ENCODE measurements around the gene TMCC1.
"Not testable (repeated sequence)": the region's sequence is repeated elsewhere in the genome, so short reads cannot be mapped to it uniquely, and the experiment has no call there.

Gene TMCC1

DNA sequence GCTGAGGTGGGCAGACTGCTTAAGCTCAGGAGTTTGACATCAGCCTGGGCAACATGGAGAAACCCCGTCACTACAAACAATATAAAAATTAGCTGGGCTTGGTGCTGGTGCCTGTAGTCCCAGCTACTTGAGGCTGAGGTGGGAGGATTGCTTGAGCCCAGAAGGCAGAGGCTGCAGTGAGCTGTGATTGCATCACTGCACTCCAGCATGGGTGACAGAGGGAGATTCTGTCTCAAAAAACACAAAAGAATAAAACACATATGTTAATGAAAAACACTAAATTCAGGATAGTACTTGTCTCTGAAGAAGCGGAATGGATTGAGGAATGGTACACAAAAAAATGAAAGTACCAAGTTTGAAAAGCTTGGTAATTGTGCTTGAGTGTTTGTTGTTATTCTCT, 159.1 kb downstream of the TMCC1 start:
- no peak for DNase-seq (ENCODE audit: low read depth in 3 of 3, low spot score in 1 of 3)

DNA sequence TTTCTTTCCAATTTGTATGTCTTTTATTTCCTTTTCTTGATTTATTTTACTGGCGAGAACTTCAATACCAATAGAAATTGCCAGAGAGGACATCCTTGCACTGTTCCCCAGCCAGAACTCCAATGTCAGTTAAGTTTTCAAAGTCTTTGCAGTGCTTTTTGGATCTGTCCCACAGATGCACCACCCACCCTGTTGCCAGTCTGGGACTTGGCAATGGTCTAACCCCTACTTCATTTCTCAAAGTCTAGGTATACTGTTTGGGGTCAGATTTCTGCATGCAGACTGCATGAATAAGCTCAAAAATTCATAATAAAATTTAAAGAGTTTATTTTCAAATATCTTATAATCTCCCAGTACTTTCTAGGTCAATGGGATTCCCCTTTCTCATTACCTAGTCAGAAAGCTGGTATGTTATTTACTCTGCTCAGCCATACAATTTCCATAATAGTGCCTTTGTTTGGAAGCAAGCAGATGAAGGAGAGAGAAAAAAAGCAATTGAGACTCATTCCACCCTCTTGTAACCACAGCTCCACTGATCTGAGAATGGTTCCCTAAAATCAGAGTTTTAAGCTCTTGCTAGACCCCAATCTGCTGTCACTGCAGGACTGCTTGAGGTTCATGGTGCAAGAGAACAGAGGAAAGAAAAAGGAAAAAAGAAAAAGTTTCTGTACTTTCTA, 161.2 kb downstream of the TMCC1 start:
- no peak for DNase-seq (ENCODE audit: low read depth in 3 of 3, low spot score in 1 of 3)

DNA sequence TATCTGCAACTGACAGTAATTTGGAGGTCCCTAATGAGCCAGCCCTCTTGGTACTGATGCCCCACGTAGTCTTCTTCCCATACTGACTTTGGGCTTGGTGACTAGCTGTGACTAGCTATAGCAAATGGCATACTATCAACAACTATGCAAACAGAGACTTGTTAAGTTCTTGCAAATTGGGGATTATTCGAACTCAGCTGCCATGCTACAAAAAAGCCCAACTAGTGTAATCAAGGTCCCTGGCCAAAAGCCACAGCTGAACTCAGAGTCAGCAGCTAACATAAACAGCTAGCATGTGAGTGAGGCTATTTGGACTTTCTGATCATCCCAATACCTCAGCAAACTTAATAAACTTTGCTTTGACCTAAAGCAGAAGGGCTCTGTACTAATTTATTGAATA, 165.8 kb downstream of the TMCC1 start:
- DNase-seq (ENCODE audit: low read depth in 3 of 3, low spot score in 1 of 3): no peak

DNA sequence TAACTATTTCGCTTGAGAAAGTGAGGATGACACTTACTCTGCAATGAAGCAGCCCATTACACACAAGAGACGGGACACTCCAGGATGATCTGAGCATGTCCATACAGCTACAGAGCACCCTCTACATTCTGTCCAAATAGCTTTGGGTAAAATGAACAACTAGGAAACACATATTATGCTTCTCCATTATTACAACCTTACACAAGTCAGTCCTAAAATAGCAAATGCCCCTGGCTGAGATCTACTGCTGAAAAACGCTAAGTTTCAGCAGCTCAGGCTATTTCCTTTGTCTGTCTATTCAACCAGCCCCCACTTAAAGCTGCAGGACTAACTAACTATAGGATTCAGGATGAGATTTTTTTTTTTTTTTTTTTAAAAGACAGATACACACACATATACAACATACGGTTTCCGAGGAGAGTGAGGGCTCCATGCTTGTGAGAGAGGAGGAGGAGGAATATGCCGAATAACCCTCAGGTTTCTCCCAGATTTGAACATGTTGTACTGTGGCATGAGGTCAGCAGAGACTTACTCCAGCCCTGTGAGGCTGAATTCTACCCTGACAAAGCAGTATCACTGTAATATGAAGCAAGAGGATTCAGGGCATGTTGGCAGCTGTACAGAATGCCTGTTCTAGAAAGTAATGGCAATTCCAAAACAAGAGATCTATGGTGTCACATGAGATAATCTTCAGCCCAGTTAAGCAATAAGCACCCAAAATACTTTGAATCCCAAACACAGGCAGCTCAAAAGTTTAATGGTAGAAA, 169.8 kb downstream of the TMCC1 start:
- no peak for DNase-seq (ENCODE audit: low read depth in 3 of 3, low spot score in 1 of 3)

DNA sequence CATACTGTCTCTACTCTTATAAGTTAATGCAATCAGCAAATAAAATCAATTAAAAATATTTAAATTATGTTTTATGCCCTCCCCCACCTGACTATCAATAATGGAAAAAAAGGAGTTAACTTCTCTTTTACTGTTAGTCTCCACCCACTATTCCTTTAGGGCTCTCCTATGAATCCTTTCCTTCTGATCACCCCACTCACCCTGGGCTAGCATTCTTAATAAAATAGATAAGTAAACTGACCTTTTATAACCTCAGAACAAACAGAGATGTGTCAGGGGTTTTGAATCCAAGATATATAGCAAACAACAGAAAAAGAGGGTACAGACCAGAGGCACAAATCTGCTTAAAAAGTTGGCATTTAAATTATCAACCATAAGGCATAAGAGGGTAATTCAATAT, 171.0 kb downstream of the TMCC1 start:
- no peak for DNase-seq (ENCODE audit: low read depth in 3 of 3, low spot score in 1 of 3)

DNA sequence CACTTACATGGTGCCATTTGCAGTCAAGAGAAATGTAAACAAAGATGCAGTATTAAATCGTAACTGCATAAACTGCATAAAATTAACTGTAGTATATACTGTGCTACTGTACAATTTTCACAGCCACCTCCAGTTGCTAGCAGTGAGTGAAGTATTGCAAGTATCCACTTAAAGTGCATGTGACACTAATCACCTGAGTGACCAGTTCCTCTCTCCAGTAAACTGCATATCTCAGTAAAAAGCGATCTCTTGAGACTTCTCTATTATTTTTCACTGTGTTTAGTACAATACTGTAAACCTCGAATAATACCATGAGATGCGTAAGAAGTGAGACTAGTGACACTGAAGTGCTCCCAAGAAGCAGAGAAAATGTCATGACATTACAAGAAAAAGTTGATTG, 175.3 kb downstream of the TMCC1 start:
- no peak for DNase-seq (ENCODE audit: low read depth in 3 of 3, low spot score in 1 of 3)

DNA sequence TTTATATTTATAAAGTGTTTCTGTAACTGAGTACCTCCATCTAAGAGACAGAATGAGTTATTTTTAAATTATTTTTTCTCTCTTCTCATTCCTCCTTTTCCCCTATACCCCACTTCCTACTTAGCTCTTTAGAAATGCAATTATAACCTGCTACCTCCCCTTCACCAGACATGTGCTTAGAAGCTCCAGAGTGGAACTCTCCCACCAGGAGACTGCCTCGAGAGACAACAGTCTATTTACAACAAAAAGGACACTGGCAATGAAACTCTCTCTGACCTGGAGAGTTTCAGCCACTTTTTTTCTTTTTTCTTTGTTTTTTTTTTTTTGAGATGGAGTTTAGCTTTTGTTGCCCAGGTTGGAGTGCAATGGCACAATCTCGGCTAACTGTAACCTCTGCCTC, 177.7 kb downstream of the TMCC1 start:
- DNase-seq (ENCODE audit: low read depth in 3 of 3, low spot score in 1 of 3): no peak

DNA sequence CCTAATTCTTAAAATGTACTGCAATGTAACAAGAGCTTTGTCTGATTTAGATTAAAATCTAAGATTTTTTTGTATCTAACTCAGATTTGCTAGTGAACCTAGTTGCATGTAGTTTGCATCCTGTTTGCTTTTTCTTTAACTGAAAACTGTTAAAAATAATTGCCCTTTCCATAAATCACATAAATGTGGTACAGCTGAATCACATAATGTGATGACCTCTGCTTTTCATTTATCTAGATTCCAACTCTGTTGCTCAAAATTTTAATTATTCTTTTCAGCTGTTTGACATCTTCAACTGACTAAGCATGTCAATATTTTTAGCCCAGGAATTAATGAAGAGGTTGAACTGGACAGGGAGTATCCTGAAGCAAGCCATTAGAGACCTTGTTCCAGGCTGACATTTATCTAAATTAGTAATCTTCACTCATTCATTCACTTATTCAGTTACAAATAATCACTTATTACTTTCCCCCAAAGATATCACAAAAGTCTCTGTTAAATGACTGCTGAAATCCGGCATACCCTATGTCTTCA, 185.1 kb downstream of the TMCC1 start:
- no peak for DNase-seq (ENCODE audit: low read depth in 3 of 3, low spot score in 1 of 3)

DNA sequence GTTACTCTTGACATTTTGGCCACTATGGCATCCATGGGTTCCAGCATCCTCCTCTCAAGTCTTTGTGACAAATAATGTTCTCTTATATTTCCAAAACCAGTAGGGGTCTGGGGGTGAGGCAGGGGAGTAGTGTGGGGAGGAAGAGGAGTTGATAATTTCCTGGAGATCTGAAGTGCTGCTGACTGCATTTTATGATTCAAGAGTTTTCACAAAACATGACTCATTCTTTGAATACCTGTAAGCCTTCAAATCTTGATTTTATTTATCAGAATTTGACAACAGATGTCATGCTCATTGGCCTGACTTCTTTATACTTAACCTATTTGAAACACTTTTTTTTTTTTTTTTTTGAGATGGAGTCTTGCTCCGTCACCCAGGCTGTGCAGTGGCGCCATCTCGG, 188.2 kb downstream of the TMCC1 start:
- no peak for DNase-seq (ENCODE audit: low read depth in 3 of 3, low spot score in 1 of 3)

DNA sequence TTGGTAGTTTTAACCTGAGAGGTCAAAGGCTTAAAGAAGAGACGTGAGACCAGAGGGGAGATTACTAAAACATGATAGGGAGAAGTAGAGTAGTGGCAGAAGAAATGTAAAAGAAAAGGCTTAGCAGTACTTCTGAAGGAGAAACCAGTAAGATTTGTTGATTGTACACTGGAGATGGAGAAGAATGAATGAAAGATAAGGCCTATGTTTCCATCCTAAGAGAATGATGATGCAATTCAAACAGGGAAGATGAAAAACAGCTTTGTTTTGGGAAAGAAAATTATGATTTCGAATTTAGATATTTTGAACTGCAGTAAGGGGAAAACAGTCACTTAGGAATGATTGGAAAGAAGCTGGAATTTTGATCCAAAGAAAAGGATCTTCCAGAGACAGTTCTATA, 189.6 kb downstream of the TMCC1 start:
- no peak for DNase-seq (ENCODE audit: low read depth in 3 of 3, low spot score in 1 of 3)

DNA sequence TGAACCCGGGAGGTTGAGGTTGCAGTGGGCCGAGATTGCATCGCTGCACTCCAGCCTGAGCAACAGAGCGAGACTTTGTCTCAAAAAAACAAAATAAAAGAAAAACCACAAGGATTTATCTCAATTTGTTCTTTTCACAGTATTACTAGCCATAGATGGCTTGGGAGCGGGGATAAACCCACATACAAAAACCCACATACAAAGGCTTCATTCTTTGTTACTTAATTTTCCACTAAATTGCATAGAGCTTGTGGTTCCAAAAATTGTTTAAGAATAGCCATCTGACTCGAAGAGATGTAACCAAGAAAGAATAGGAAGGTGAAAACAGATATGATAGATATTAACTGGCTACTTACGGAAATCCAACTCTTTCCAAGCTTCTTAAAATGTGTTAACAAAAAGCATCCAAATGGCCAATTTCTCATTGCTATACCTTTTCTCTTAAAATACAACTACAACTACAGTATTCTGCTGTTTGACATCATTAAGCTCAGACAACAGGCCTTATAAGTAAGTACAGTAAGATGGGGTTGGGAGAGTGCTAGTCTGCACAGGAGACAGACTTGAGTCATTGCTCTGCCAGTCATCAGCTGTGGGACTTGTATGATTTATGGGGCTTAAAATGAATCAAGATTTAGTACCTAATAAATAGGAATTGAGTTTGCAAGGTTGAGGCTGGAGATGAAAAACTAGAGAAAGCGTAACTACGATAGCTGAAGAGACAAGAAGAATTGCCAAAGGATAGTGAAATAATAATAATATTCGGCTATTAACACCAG, 190.4 kb downstream of the TMCC1 start:
- no peak for DNase-seq (ENCODE audit: low read depth in 3 of 3, low spot score in 1 of 3)

DNA sequence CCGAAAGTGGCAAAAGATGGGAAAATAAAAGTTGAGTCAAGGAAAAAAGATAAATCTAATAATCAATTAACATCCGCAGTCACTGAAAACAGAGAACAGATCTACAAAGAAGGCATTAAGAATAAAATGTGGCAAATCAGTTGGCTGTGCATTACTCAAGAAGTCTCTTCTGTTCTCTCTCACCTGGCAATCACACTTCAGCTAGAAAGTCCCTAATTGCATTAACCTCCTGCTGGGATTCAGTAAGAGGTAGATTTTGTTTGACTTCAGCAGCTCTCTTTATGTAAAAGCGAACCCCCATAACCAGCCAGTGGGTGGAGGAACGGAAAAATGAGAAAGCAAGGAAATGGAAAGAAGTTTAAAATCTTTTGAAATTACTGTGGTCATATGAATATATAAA, 192.3 kb downstream of the TMCC1 start:
- no peak for DNase-seq (ENCODE audit: low read depth in 3 of 3, low spot score in 1 of 3)

DNA sequence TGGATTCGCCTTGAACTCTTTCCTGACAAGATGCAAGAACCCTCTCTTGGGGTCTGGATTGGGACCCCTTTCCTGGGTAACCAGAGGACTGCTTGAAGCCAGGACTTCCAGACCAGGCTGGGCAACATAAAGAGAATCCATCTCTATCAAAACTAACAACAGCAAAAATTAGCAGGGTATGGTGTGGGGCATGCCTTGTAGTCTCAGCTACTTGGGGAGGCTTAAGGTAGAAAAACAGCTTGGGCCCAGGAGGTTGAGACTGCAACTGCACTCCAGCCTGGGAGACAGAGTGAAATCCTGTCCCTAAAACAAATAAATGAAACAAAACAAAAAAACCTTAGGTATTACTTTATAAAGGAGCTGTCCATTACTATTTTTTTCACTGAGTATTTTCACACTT, 193.9 kb downstream of the TMCC1 start:
- DNase-seq (ENCODE audit: low read depth in 3 of 3, low spot score in 1 of 3): no peak

DNA sequence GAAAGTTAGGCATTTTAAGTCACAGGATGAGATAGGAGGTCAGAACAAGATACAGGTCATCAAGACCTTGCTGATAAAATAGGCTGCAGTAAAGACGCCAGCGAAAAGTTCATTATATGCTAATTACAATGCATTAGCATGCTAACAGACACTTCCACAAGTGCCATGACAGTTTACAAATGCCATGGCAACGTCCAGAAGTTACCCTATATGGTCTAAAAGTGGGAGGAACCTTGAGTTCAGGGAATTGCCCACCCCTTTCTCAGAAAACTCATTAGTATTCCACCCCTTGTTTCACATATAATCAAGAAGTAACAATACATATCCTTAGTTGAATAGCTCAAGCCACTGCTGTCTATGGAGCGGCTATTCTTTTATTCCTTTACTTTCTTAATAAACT, 194.3 kb downstream of the TMCC1 start:
- no peak for DNase-seq (ENCODE audit: low read depth in 3 of 3, low spot score in 1 of 3)

DNA sequence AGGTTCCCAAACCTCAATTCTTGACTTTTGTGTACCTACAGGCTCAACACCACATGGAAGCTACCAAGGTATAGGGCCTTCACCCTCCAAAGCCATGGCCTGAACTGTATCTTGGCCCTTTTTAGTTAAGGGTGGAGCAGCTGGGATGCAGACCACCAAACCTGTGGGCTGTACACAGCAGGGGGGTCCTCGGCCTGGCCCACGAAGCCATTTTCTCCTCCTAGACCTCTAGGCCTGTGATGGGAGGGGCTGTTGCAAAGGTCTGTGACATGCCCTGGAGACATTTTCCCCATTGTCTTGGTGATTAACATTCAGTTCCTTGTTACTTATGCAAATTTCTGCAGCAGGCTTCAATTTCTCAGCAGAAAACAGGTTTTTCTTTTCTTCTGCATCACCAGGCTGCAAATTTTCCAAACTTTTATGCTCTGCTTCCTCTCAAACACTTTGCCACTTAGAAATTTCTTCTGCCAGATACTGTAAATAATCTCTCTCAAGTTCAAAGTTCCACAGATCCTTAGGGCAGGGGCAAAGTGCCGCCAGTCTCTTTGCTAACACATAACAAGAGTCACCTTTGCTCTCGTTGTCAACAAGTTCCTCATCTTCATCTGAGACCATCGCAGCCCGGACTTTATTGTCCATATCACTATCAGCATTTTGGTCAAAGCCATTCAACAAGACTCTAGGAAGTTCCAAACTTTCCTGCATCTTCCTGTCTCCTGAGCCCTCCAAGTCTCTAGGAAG, 196.1 kb downstream of the TMCC1 start:
- no peak for DNase-seq (ENCODE audit: low read depth in 3 of 3, low spot score in 1 of 3)

DNA sequence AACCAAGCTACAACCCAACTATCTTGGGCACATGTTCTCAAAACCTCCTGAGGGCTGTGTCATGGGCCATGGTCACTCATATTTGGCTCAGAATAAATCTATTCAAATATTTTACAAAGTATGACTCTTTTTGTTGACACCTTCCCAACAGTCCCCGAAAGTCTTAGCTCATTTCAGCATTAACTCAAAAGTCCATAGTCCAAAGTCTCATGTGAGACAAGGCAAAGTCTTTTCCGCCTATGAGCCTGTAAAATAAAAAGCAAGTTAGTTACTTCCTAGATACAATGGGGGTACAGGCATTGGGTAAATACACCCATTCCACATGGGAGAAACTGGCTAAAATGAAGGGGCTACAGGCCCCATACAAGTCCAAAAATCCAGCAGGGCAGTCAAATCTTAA, 197.1 kb downstream of the TMCC1 start:
- not testable (repeated sequence) for DNase-seq (ENCODE audit: low read depth in 3 of 3, low spot score in 1 of 3)

DNA sequence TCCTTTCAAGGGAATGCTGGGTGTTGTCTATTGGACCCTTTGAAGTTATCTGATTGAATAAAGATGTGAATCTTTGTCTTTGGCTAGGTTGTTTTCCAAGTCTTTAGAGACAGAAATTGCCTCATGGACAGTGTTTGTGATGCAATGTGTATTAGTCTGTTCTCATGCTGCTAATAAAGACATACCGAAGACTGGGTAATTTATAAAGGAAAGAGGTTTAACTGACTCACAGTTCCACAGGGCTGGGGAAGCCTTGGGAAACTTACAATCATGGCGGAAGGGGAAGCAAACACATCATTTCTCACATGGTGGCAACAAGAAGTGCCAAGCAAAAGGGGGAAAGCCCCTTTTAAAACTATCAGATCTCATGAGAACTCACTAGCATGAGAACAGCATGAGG, 198.3 kb downstream of the TMCC1 start:
- DNase-seq (ENCODE audit: low read depth in 3 of 3, low spot score in 1 of 3): no peak

DNA sequence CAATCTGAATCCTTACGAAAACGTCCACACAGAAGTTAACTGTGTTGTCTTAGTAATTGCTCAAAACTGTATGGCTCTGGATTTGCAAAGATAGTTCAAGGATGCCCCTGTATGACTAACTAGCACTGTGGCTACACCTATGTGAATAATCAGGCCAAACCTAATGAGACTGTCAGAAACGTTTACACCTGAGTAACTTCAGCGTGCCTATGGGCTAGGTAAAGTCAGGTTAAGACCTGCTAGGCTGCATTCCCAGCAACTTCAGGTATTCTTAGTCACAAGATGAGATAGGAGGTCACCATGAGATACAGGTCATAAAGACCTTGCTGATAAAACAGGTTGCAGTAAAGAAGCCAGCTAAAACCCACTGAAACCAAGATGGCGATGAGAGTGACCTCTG, 199.3 kb downstream of the TMCC1 start:
- DNase-seq (ENCODE audit: low read depth in 3 of 3, low spot score in 1 of 3): no peak

DNA sequence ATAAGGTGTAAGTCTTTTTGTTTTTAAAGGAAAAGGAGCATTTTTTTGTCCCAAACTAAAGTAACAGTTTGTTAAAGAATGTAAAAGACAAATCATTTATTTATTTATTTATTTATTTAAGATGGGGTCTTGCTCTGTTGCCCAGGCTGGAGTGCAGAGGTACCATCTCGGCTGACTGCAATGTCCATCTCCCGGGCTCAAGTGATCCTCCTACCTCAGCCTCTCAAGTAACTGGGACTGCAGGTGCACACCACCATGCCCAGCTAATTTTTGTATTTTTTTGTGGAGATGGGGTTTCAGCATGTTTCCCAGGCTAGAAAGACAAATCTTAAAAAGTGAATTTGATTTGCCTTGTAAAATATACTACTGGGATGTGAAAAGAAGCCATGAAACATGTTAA, 200.8 kb downstream of the TMCC1 start:
- no peak for DNase-seq (ENCODE audit: low read depth in 3 of 3, low spot score in 1 of 3)

DNA sequence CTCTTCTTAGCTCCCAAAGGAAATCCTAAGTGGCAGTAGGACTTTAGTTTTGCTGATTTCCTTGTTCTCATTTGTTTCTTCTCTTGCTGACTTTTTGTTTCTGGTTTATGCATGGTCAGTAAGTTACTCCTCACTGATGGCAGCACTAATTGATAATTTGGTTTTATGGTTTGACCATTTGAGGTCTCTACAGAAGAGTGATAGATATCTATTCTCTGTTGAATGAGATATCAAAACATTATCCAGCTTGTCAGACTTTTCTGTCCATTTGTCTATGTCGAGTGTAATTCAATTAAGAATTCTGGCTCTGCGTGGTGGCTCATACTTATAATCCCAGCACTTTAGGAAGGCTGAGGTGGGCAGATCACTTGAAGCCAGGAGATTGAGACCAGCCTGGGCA, 202.5 kb downstream of the TMCC1 start:
- DNase-seq (ENCODE audit: low read depth in 3 of 3, low spot score in 1 of 3): no peak

DNA sequence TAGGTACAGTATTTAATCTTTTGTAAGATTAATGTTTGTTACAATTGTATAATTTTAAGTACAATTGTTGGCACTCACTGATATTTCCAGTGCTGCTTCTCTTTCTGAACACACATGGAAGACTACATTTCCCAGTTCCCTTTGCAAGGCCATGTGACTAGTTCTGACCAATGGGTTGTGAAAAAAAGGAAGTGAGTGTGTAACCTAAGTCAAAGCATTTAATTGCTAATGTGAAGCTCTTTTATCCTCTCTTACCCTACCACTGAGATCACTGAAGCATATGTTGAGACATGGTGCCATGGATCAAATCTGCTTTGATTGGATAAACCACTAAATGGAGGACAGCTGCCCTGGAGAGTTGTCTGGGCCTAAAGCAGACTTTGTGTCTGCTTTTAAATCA, 203.1 kb downstream of the TMCC1 start:
- DNase-seq (ENCODE audit: low read depth in 3 of 3, low spot score in 1 of 3): peak in 1 of 3 donors; percentile 6

Data from stimulated activated CD4-positive, alpha-beta T cell treated with anti-CD3 and anti-CD28 coated beads, TNF-alpha, amount 100 ng/mL, for 1 hour (primary cell).